GF-D8 (cell line): ENCODE results near the gene ADAMTSL1.

Experiments used
- DNase-seq: peaks from one replicate; lab custom pipeline; 2025; lab: John Stamatoyannopoulos, UW

The ADAMTSL1 gene

DNA sequence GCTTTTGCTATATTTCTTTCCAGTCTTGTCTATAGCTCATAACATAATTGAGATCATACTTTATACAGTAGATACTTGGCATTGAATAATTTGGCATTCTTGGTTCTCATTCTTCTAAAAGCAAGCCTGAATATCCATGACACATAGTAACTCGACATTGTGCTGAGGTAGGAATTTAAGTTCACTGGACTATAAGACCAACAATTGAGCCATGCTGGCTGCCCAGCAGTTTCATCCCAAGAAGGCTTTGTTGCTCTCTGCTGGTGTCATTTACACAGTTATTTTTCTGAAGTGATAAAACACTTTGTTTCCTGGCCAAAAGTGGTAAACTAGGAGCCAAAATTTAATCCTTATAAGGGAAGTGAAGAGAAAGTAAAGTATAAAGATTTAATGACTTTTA lies 192.0 kb downstream of the ADAMTSL1 start:
- DNase-seq = no peak

DNA sequence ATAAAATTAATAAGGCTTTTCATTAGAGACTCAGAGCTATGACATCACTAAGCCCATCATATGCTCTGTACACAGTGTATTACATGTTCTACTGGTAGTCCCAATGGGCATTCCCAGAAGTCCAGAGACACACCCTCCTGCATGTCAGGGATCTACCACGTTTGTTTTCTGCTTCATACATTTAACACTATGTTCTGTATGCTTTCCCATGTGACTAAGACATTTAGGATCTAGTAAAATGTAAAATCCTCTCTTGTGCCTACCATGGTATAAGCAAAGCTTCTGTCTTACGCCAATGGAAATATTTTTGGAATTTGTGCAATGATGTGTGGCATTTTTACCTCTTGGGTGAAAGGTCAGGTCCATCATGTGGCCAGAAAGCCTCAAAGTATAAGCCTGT lies 192.4 kb downstream of the ADAMTSL1 start:
- DNase-seq = no peak

DNA sequence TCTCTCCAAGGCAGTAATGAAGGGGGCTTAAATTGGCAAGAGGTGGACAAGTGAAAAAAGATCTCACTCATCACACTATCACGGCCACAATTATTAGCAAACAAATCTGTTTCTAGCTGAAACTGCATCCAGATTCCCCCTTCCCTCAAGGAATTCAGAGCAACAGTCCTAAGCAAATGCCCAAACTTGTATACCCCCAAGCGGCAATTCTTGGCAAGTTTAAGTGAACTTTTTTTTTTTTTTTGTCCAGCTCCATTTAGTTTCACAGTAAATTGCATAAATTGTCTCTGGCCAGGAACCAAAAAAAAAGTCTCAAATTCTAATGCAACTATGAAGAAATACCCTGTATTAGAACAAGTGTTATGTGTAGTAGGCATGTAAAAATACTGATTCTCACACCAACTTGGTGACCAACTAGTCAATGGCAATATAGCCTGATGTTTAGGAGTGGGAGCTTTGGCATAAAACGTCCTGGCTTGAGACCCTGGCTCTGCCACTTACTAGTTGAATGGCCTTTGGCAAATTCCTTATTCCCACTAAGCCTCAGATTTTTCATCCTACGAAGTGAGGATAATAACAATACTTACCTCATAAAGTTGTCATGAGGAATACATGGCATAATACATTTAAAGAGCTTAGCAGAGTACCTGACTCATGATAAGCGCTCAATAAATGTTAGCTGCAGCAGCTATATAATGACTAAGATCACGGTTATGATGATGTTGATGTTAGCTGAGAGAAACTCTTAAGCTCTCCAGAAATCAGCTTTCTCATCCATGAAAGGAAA lies 193.2 kb downstream of the ADAMTSL1 start:
- no peak for DNase-seq

DNA sequence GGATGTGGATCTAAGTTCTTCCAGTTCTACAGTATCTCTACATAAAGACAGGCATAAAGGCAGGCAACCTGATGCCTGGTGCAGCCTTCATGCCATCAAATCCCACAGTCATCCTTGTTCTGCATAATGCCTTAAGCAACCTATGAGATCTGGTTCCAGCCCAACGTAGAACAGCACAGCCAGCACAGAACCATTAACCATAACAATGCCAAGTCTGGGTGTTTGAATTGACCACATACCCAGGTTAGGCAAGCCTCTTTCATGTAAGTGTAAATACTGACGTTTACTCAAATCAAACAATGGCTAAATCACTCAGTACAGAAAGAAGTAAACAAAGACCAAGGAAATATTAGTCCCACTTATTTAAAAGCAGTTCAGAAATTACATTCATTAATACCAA lies 195.0 kb downstream of the ADAMTSL1 start:
- no peak for DNase-seq

DNA sequence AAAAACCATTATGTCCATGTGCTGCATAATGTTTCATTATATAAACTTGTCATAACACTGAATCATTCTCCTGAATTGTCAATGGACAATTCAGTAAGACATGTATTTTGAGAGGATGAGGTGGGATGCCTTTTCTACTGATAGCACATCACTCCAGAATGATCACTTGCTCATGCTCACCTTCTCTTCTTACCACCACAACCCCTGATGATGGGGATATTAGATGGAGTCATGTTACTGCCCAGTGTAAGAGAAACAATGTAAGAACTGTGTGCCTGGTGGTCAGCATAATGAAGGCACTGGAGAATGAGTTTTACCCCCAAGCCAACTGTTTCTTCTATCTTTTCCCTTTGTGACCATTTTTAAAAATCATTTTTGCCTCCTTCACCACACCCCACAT lies 198.8 kb downstream of the ADAMTSL1 start:
- no peak for DNase-seq

DNA sequence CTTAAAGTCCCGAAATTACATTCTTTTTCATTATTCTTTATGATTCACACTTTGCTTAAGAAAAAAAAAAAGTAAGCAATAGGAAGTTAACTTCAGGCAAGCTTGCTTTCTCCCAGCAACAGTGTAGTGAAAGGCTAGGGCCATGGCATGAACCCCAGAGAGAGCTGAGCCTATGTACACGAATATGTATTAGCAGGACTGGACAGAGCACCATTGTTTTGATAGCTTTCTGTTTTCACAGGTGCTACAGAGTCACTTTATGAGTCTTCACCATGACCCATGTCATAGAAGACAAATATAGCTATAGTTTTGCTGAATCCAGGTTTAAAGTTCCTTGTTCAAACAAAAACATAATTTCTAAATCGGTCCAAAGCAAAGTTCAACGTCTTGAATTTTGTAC lies 199.2 kb downstream of the ADAMTSL1 start:
- no peak for DNase-seq

DNA sequence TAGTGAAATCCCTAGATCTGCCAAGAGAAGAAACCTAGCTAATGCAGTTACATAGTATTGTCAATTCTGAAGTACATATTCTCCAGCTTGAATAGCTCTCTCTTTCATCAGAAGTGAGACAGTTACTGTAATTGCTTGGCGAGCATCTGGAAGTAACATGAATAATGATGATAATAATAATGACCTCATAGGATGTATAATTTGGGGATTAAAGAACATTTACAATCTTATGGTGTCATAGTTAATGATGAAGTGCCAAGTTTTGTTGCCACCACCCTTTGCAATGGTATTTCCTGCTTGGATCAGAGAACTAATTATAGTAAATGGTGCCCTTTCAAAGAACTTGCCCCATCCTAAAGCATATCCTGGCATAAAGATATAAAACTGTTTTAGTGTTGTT lies 201.4 kb downstream of the ADAMTSL1 start:
- no peak for DNase-seq

DNA sequence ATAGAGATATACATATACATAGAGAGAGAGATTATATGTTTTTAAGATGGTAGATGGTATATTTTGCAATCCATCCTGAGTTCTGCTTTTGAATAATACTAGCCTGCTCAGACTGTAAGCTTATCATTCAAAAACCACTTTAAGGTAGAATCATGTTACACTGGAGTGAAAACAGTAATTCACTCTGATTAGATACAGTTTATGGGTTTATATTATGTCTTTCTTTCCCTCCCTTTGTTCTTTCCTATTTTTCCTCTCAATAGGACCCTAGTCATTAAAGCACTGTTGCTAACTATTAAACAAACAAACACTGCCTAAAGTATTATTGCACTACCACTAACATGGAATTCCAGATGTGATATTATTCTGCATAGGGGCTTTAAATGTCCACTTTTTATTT lies 202.0 kb downstream of the ADAMTSL1 start:
- DNase-seq = no peak

DNA sequence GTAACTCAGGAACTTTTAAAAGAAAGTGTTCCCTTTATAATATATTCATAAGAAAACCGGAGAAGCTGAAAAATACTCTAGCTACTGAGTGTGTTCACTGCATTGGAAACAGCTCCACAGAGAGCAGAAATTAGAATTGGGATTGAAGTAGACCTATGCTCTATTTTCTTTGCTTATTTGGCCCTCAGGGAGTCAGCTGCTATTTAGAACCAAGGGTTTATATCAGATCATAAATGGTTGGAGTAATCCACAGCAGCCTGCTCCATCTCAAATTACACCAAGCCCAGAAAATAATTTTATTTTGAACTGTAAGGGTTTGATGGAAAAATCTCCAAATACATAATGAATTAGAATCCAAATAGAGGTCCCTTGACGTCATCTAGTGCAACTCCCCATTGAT lies 202.6 kb downstream of the ADAMTSL1 start:
- DNase-seq = no peak

DNA sequence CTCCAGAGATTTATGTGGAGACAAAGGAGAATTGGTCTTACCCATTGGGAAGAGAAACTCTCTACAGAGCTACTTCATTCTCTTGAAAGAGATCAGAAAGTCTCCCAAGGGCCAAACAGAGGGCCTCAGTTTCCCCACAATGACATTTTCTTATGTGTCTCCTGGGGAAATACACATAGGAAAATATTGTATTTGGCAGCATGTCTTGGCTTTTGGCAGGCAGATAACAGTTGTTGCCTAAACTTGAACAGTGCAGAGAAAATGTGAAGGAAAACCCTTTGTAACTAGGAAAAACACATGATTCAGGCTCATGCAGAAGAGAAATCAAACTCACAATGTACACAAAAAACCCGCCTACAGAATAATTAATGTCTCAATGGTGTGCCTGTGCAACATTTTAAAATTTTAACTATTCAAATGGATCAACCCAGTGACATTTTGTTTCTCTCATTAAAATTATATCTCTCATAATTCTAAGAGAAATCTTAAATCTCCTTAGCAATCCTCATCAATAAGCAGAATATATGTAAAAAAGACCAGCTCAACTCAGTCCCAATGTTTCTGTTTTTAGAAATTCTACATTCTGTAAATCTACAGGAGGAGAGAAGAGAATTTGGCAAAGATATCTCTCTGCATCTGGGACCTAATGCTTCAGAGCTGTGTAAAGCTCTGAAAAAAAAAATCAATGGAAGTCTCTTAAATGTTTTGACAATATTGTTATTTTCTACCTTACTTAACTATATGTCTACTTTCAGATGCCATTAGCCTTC lies 205.1 kb downstream of the ADAMTSL1 start:
- no peak for DNase-seq

DNA sequence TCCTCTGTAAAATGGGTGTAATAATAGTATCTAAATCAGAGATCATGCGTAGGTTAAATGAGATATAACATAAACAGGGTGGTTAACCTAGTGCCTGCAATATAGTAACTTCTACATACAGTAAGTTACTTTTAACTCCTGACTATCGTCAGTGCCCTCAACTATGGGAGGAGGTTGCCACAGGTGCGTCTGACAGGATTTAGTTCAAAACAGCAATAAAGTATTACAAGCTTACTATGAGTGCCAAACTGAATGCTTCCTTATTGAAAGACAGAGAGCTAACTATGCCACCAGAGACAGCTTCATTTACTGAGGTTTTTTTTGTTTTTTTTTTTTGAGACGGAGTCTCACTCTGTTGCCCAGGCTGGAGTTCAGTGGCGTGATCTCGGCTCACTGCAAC lies 209.0 kb downstream of the ADAMTSL1 start:
- DNase-seq = no peak

DNA sequence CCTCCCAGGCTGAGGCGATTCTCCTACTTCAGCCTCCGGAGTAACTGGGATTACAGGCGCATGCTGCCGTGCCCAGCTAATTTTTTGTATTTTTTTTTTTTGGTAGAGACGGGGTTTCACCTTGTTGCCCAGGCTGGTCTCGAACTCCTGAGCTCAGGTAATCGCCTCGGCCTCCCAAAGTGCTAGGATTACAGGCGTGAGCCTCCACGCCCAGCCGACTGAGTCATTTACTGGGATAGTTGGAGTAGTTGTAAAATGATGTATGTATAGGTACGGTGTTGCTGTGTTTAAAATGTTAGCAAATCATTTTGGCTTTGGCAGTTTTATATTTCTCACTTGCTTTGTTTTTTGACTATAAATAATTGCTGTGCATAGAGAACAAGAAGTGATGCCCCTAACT lies 209.4 kb downstream of the ADAMTSL1 start:
- DNase-seq = no peak

DNA sequence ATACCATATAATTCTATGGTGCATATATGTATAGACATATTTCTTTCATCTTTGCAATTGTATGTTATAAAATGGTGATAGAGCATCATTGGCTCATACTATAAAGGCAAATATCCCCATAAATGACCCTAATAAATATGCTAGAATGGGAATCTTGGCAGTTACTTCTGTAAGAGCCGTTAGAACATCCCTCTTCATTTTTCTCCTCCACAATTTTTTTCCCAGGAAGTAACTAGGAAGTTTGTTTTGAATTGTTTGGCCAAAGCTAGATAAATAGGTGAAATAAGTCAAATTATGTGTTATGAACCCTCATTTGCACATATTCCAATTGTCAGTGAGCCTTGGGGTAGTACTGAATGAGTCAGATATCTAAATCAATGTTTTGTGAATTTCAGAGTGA lies 209.9 kb downstream of the ADAMTSL1 start:
- DNase-seq = no peak

DNA sequence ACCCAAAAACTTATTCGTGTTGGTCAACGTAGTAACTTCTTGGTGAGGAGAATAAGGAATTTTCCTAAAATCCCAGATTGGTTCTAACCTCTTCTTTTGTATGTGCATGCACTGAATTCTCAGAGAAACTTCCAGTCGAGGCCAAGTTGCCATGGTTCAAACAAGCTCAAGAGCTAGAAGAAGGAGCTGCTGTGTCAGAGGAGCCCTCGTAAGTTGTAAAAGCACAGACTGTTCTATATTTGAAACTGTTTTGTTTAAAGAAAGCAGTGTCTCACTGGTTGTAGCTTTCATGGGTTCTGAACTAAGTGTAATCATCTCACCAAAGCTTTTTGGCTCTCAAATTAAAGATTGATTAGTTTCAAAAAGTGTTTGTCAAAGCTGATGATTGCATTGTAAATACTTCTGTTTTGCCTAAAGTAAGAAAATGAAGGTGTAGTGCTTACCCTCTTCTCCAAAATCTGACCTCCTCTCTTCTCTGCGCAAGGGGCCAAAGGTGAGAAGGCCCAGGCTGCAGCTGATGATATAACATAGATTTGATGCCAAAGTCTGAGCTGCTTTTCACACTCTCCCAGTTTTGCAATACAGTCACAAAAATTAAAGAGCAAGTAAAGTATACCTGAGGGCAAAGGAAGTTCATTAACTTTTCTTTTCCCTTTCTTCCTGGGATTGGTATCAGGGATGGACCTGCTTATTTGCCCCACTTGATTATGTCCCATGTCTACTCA lies 210.8 kb downstream of the ADAMTSL1 start:
- no peak for DNase-seq

DNA sequence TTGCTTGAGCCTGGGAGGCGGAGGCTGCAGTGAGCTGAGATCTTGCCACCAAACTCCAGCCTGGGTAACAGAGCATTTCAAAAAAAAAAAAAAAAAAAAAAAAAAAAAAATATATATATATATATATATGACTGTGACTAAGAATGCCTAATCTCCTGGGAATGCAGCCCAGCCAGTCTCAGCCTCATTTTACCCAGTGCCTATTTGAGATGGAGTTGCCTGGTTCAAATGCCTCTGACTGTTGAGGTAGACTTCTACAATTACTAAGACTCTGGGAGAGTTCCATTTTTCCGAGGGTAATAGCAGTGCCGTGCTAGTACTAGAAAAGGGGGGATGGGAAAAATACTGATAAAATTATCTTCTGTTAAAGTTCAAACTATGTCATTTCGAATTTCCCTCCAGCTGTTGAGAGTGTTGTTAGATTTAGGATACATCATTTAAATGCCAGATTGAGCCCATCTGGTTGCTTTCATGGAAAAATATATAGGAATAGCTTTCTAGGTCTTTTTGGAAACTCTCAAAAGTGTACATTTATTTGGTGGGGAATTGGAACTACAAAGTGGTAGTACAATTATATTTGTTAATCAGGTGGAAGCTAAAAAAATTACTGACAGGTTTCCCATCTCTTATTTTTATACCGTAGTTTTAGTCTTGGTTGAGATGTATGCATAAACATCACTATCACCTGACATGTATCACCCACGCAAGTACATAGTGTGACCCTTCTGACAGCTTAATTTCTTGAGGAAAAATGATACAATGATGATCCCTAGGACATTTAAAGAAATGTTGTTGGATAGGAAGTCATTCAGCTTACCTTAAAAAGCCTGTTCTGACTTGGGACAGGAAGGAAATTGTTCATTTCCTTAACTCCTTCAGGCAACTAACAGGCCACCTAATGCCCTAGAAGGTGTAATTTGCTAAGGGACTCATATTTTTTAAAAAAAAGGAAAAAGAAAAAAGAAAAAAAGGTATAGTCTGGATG lies 214.9 kb downstream of the ADAMTSL1 start:
- no peak for DNase-seq

DNA sequence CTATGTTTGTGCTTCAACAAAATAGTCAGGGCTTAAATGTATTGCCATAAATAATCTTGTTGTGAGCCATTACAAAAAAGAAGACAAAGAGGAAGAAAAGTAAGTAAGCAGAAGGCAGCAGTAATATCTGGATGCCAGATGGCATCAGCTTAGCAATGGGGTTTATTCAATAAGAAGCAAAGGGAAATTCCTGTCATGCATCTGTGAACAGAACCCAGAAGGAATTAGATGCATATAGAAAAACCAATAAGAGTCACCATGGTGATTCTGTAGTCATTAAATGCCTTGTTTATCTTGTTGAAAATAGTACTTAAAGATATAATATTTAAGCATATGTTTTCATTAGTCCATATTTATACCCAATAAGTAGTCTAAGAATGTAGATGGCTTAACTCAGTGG lies 216.0 kb downstream of the ADAMTSL1 start:
- no peak for DNase-seq

DNA sequence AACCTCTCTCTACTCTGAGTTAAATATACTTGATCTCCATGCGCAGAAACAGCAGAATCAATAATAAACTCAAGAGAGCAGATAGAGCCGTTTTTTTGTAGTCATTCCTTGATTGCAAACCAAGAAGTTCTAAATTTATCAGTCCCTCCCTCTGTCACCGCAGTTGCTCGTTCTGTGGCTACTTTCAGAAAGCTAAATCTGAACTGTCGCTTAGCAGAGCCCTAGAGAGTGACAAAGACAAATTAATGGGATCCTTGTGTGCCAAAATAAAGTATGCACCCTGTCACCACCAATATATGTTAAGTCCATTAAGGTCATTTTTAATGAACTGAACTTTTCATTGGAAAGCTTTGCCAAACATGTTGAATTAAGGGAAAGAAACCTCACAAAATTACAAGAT lies 218.3 kb downstream of the ADAMTSL1 start:
- DNase-seq = no peak

DNA sequence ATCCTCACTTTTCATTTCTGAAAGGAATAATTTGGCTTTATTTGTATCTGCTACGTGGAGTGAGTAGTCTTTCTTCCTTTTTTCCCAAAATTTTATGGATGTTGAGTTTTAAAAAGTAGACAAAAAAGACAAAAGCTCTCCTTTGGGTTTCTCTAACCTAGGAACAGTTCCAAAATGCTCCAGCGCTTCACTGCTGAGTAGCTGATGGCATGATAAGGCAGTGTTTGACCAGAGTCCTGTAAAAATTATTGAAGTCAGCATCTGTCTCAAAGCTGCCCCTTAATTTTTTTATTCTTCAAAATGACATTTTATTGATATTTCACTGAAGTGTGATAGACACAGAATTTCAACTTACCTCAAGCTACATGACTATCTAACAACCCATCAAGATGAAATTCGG lies 219.0 kb downstream of the ADAMTSL1 start:
- DNase-seq = no peak

DNA sequence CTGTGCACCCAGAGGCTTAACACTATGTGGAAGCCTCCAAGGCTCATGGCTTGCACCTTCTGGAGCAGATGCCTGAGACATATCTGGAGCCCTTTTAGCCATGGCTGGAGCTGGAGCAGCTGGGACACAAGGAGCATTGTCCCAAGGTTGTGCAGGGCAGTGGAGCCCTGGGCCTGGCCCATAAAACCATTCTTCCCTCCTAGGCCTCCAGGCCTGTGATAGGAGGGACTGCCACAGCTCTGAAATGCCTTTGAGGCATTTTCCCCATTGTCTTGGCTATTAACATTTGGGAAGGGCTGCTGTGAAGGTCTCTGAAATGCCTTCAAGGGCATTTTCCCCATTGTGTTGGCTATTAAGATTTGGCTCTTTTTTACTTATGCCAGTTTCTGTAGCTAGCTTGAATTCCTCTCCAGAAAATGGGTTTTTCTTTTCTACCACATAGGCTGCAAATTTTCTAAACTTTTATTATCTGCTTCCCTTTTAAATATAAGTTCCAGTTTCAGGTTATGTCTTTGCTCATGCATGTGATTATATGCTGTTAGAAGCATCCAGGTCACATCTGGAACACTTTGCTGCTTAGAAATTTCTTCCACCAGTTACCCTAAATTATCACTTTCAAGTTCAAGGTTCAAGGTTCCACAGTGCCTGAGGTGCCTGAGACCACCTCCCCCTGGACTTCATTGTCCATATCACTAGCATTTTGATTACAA lies 221.2 kb downstream of the ADAMTSL1 start:
- DNase-seq = no peak

DNA sequence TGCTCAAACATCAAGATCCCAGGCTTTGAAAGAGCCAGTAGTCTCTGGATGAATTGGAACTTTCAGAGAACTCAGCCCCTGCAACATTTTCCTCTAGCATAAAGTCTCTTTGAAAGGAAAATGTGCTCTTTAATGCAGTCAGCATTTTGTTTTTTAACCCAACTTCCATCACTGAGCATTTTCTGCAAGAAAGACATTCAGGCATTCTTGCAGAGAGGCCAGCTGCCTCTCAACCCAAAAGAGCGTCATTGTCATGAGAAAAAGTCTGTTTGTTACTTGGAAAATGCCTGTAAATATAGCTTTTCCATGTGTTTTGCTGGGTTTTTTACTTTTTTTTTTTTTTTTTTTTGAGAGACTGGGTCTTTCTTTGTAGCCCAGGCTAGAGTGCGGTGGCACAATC lies 225.0 kb downstream of the ADAMTSL1 start:
- no peak for DNase-seq

DNA sequence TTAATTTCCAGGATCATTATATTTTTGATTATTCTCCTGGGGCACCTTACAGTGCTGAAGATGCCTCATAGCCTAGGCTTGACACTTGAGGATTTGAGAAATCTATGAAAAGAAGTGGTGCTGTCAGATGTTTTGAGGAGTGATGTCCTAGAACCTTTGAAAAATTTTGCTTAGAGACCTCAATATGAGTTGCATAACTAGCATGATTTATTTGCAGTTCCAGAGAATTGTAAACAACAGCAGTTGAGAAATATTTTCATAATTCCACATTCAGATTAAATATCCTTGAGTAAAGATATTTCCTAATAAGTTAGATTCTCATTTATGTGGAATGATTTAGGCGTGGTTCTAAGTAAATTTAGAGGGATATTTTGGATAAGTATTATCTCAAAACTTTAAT lies 225.8 kb downstream of the ADAMTSL1 start:
- DNase-seq = no peak
